GM18873 (cell line): ENCODE measurements around the gene EPPIN.
"Not testable (repeated sequence)": the region's sequence is repeated elsewhere in the genome, so short reads cannot be mapped to it uniquely, and the experiment has no call there.

Source experiments
- ATAC-seq: cut with Tn5 transposase; IDR thresholded peaks from one replicate; pipeline ENCODE4 v1.9.1; 2021; ENCODE audit warnings: mild to moderate bottlenecking, moderate library complexity, moderate number of reproducible peaks; ENCODE audit not compliant: unreplicated experiment, low FRiP score

The EPPIN gene

GRCh38 chr20:45547206-45547770, at the start of gene EPPIN:
EPPIN (minus strand) TSS chr20:45547401; CDS start chr20:45547357, 44 bp downstream.
- ATAC-seq: no peak

GRCh38 chr20:45595235-45595634, 48.0 kb upstream of the EPPIN start:
- no peak for ATAC-seq

DNA sequence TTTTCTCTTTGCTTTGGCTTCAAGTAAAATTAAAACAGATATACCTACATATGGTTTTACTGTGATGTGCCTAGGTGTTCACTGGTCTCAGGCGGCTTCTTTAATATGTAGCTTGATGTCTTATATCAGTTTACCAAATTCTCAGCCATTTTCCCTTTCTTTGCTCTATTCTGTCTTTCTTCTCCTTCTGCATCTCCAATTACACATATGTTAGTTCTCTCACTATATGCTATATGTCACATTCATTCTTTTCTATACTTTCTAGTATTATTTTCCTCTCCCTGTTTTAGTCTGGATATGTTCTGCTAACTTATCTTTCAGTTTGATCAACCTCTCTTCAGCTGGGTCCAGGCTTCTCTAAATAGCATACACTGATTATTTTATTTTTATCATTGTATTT, 46.3 kb upstream of the EPPIN start:
- no peak for ATAC-seq

DNA sequence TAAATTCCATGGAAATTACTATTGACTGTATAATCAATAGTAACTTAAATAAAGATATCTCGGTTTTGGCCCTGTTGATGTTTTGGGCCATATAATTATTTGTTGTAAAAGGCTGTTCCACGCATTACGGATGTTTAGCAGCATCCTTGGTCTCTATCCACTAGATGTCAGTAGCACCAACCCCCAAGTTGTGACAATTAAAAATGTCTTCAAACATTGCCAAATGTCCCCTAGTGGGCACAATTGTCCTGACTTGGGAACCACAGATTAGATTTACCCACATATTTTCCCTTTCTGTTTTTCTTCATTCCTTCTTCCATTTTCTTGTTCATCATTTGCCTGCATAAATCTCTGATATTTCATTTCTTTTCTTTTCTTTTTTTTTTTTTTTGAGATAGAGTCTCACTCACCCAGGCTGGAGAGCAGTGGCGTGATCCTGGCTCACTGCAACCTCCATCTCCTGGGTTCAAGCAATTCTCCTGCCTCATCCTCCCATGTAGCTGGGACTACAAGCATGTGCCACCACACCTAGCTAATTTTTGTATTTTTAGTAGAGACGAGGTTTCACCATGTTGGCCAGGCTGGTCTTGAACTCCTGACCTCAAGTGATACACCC, 45.5 kb upstream of the EPPIN start:
- ATAC-seq: no peak

DNA sequence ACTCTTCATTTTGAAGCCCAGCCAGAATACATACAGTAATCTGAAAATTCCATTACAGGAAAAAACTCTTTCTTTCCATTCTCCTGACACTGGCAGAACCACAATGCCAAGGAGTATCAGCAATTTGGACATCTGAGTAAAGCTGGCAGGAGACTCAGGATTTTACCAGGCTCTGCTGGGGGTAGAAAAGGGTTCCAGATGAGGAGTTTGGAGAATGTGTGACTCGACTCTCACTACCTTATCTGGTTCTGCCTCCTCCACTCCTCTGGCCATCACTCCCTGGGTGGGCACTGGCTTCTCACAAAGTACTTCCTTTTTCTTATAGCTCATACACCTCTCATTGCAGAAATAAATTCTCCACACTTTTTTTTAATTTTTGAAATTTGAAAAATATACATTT, 42.5 kb upstream of the EPPIN start:
- ATAC-seq: no peak

- no peak for ATAC-seq
Measured at GRCh38 chr20:45588800-45589199, 41.6 kb upstream of the EPPIN start.

DNA sequence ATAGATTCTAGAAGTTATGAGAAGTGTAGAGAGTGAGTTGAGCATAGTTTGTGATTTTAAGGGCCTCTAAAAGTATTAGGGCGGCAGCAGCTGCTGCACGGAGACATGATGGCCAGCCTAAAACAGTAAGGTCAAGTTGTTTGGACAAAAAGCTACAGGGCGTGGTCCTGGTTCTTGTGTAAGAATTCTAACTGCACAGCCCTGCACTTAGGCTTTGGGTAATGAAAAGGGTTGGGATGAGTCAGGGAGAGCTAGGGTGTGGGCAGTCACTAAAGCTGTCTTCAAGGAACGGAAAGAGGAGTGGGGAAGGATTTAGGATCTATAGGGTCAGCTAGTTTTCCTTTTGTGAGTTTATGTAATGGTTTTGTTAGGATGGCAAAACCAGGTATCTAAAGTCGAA, 38.8 kb upstream of the EPPIN start:
- ATAC-seq: not testable (repeated sequence)

GRCh38 chr20:45584294-45584693, 37.1 kb upstream of the EPPIN start:
- not testable (repeated sequence) for ATAC-seq

GRCh38 chr20:45583502-45583901, 36.3 kb upstream of the EPPIN start:
- no peak for ATAC-seq

DNA sequence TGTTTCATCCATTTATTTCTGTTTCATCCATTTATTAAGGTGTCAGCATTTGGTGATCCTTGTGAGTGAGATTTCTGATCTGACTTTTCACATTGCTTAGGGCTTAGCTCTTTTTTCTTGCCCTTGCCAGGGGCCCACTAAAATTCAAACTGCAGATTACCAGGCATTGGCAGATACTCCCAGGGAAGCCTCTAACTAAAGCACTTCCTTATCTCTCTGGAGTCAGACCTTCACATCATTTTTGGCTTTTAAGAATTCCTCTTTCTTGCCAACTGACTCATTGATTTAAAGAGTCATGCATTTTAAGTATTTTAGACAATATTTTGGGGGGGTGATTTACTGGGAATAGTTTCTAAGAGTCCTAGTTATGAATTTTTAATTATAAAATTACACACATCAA, 34.5 kb upstream of the EPPIN start:
- no peak for ATAC-seq

DNA sequence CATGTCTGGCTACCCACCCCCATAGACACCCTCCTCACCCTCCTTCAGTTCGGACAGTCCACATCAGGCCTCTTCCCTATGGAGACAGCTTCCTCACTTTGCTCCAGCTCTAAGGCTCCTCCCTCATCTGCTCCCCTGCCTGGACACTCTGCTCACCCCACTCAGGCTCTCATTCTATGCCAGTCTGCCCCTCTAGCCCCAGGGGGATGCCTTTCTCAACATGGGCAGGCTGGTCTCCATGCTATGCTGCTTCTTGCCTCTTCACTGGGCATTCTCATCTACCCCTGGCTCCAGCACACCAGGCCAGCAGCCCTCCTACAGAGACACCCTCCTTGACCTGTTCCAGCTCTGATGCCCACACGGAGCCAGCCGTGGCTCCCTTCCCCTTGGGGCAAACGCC, 32.0 kb upstream of the EPPIN start, which contains the start of gene WFDC8:
Gene WFDC8 (minus strand): TSS at position 101 of the 400 bp plus-strand sequence. CDS start 37 bp downstream, at position 64.
- no peak for ATAC-seq

- ATAC-seq: no peak
Measured at GRCh38 chr20:45578231-45578630, 31.0 kb upstream of the EPPIN start.

GRCh38 chr20:45576995-45577394, 29.8 kb upstream of the EPPIN start:
- ATAC-seq: no peak

GRCh38 chr20:45575931-45576330, 28.7 kb upstream of the EPPIN start:
- ATAC-seq: no peak

- not testable (repeated sequence) for ATAC-seq
Measured at GRCh38 chr20:45569650-45570049, 22.4 kb upstream of the EPPIN start.

GRCh38 chr20:45564760-45565276, 17.6 kb upstream of the EPPIN start:
- no peak for ATAC-seq

DNA sequence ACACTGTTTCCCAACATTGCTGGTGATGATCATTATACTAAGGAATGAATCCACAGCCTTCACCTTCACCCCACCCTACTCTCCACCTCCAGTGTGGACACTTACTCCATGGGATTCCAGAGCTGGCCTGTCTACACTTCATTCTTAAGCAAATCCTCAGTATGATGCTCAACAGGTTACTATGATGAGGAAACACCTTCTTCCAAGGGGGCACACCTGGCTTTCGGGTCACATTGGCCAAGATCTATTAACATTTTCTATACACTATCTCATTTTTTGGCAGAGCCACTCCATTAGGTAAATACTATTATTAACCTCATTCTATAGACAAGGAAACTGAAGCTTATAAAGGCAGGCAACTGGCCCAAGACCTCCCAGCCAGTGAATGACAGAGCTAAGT, 8.0 kb upstream of the EPPIN start:
- ATAC-seq: no peak

DNA sequence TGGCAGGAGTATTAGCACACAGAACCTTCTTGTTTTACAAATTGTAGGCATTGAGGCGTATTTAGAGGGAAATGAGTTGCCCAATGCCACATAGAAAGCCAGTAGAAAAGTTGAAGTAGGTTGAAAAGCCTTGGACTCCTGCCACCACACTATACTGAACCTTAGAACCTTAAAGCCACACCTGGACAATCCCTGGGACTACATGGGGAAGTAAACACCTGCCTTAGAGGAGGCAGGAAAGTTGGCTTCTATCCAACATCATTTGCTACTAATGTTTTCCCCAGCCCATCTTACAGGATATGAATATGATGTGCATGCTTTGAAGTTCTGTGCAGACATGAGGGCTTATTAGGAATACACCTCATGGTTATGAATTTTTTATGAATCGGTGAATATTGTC, 5.3 kb upstream of the EPPIN start:
- no peak for ATAC-seq

DNA sequence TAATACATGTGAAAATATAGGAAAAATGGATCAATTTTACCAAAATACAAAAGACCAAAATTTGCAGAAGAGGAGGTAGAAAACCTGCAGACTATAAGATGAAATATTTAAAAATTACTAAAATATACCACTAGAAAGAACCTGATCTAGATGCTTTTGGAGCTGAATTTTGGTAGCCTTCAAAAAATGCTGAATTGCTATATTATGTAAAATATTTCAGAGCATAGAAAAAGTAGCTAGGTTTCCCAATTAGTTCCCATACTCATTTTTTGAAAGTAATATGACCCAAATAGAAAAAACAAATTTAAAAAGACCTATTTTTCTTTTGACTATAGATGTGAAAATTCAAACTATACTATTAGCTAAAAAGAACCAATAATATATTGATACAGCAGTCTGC, 3.6 kb upstream of the EPPIN start:
- ATAC-seq: no peak

DNA sequence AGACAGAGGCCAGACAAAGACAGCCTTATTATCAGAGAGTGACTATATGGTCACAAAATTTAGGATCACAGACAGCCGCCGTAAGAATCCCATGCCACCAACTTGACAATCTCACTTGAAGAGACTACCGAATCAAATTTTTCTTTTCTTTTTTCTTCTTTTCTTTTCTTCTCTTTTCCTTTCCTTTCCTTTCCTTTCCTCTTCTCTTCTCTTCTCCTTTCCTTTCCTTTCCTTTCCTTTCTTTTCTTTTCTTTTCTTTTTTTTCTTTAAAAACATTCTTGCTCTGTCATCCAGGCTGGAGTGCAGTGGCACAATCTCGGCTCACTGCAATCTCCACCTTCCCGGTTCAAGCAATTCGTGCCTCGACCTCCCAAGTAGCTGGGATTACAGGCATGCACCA, 1.2 kb upstream of the EPPIN start:
- no peak for ATAC-seq

GRCh38 chr20:45545754-45546453, 1.3 kb downstream of the EPPIN start:
- ATAC-seq: no peak

DNA sequence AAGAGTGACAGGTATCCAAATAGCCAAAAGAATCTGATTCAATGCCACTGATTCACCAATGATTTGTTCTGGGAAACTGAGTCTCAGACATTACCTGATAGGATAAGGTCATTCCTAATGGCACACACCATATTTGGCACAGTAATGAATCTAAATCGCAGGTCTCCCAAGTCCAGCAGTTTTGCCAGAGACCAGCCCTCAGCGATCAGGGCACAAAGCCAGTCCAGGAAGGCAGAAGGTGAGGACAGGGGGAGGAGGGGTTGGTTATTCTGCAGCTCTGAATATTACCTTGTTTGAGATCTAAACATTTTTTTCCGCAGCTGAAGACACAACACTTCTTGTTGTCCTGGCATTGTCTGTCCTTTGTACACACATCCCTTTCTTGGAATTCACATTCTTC, 1.9 kb downstream of the EPPIN start:
- ATAC-seq: no peak
